Measurements from ENCODE around the gene GLRA3. TPM values are rescaled to one million over a fixed set of nuclear protein-coding genes. Genes with fewer than 3 reads are reported as not detected.

Gene GLRA3
- total and polyA plus RNA-seq, 10 of the 15 experiments (the other 5 are each of a cell fraction or from before 2014, with no cell fraction given) = not detected

DNA sequence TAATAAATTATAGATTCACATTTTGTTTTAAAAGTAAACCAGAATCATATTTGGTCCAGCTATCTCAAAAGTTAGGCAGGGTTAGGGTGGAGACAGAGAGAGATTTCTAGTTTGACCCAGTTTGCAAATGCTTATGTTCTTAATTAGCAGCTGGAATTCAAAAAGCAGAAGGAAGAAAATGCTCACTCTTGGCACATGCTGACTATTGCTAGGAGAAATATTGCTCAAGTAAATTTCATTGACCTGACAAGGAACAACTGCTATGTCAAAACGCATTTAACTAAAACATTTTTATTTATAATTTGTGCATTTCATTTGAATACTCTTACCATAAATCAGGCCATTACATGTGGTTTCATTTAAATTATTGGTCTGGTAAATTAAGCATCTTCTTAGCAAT, 131.8 kb downstream of the GLRA3 start:
- no peaks in the 10 kb centered on the region for H3K27me3 ChIP-seq (replicated peaks in 1 of 2; ENCODE audit: control insufficient read depth in 2 of 2, insufficient read depth in 2 of 2, low read length in 1 of 2)
- no TSS peak for BruUV-seq (replicated peaks)
- H3K9ac ChIP-seq (ENCODE audit: control insufficient read depth, insufficient read depth, low read length) = no peak overlapping the region
- FAIRE-seq (no peak), ATAC-seq (no peak), DNase-seq (ENCODE audit: low read depth, low spot score) (no peak)
- POLR2A ChIA-PET = no interaction called here
- H3K79me2 ChIP-seq (ENCODE audit: control insufficient read depth, insufficient read depth, low read length) = no peaks in the 10 kb centered on the region
- RAD21 ChIA-PET (ENCODE audit: unreplicated experiment) = no interaction called here
- no peak overlapping the region for H2AFZ ChIP-seq (ENCODE audit: control insufficient read depth, low read depth, low read length)
- no peaks in the 10 kb centered on the region for H3K36me3 ChIP-seq (ENCODE audit: control insufficient read depth in 2 of 2, insufficient read depth in 2 of 2, low read length in 1 of 2)
- H3K9me3 ChIP-seq (replicated peaks; ENCODE audit: control insufficient read depth, insufficient read depth, low read length) = no peaks in the 10 kb centered on the region
- H3K27ac ChIP-seq (ENCODE audit: control insufficient read depth, insufficient read depth) = no peak overlapping the region
- no peak overlapping the region for H3K4me3 ChIP-seq
- H4K20me1 ChIP-seq (ENCODE audit: control insufficient read depth, insufficient read depth) = no peaks in the 10 kb centered on the region
- intact Hi-C loops (cut with micrococcal nuclease; ENCODE audit: unreplicated experiment) (no loop called here), in situ Hi-C loops (cut with MboI) (no loop called here)
- SMC1A ChIA-PET (ENCODE audit: uncharacterized antibody, unreplicated experiment) = interaction anchor here (1.1 kb wide), 1 partner anchor 10 kb away, joined by 3 read pairs; no protein-coding TSS in a partner anchor
- 0% methylated on average over 1 of the region's 1 CpG for WGBS (ENCODE audit: insufficient coverage, insufficient replicate concordance, low lambda C conversion rate, missing lambda C conversion rate)
- no peaks in the 10 kb centered on the region for H3K4me1 ChIP-seq (ENCODE audit: control insufficient read depth, insufficient read depth, low read length)
- CTCF ChIA-PET = interaction anchor here (2.4 kb wide), 1 partner anchor 17 kb away, joined by 8 read pairs; no protein-coding TSS in a partner anchor
- H3K4me2 ChIP-seq (ENCODE audit: control insufficient read depth, insufficient read depth) = no peak overlapping the region
- TF ChIP-seq, protein P1, sequence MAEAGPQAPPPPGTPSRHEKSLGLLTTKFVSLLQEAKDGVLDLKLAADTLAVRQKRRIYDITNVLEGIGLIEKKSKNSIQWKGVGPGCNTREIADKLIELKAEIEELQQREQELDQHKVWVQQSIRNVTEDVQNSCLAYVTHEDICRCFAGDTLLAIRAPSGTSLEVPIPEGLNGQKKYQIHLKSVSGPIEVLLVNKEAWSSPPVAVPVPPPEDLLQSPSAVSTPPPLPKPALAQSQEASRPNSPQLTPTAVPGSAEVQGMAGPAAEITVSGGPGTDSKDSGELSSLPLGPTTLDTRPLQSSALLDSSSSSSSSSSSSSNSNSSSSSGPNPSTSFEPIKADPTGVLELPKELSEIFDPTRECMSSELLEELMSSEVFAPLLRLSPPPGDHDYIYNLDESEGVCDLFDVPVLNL (IDR thresholded peaks at IDR 0.05; ENCODE audit: low read depth, low read length) = no peak
- TF ChIP-seq, protein P2, sequence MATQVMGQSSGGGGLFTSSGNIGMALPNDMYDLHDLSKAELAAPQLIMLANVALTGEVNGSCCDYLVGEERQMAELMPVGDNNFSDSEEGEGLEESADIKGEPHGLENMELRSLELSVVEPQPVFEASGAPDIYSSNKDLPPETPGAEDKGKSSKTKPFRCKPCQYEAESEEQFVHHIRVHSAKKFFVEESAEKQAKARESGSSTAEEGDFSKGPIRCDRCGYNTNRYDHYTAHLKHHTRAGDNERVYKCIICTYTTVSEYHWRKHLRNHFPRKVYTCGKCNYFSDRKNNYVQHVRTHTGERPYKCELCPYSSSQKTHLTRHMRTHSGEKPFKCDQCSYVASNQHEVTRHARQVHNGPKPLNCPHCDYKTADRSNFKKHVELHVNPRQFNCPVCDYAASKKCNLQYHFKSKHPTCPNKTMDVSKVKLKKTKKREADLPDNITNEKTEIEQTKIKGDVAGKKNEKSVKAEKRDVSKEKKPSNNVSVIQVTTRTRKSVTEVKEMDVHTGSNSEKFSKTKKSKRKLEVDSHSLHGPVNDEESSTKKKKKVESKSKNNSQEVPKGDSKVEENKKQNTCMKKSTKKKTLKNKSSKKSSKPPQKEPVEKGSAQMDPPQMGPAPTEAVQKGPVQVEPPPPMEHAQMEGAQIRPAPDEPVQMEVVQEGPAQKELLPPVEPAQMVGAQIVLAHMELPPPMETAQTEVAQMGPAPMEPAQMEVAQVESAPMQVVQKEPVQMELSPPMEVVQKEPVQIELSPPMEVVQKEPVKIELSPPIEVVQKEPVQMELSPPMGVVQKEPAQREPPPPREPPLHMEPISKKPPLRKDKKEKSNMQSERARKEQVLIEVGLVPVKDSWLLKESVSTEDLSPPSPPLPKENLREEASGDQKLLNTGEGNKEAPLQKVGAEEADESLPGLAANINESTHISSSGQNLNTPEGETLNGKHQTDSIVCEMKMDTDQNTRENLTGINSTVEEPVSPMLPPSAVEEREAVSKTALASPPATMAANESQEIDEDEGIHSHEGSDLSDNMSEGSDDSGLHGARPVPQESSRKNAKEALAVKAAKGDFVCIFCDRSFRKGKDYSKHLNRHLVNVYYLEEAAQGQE (IDR thresholded peaks at IDR 0.05; ENCODE audit: low read depth, low read length) = no peak
- no peak for TF ChIP-seq HDAC2 (IDR thresholded peaks at IDR 0.05)
- TF ChIP-seq ZNF274 (IDR thresholded peaks at IDR 0.05; ENCODE audit: insufficient read depth, insufficient read length) = no peak
- no peak for TF ChIP-seq ETV6 (conservative IDR thresholded peaks at IDR 0.05 in 1 of 2, IDR thresholded peaks at IDR 0.05 in 1 of 2; ENCODE audit: borderline replicate concordance in 1 of 2, low read depth in 1 of 2)
- TF ChIP-seq MYB (IDR thresholded peaks at IDR 0.05; ENCODE audit: borderline replicate concordance, low read depth, low read length) = no peak
- TF ChIP-seq, protein P3, sequence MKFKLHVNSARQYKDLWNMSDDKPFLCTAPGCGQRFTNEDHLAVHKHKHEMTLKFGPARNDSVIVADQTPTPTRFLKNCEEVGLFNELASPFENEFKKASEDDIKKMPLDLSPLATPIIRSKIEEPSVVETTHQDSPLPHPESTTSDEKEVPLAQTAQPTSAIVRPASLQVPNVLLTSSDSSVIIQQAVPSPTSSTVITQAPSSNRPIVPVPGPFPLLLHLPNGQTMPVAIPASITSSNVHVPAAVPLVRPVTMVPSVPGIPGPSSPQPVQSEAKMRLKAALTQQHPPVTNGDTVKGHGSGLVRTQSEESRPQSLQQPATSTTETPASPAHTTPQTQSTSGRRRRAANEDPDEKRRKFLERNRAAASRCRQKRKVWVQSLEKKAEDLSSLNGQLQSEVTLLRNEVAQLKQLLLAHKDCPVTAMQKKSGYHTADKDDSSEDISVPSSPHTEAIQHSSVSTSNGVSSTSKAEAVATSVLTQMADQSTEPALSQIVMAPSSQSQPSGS (IDR thresholded peaks at IDR 0.05; ENCODE audit: low read length) = no peak
- TF ChIP-seq NFXL1 (IDR thresholded peaks at IDR 0.05; ENCODE audit: borderline replicate concordance) = no peak
- TF ChIP-seq, protein P4, sequence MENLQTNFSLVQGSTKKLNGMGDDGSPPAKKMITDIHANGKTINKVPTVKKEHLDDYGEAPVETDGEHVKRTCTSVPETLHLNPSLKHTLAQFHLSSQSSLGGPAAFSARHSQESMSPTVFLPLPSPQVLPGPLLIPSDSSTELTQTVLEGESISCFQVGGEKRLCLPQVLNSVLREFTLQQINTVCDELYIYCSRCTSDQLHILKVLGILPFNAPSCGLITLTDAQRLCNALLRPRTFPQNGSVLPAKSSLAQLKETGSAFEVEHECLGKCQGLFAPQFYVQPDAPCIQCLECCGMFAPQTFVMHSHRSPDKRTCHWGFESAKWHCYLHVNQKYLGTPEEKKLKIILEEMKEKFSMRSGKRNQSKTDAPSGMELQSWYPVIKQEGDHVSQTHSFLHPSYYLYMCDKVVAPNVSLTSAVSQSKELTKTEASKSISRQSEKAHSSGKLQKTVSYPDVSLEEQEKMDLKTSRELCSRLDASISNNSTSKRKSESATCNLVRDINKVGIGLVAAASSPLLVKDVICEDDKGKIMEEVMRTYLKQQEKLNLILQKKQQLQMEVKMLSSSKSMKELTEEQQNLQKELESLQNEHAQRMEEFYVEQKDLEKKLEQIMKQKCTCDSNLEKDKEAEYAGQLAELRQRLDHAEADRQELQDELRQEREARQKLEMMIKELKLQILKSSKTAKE (IDR thresholded peaks at IDR 0.05; ENCODE audit: low read depth, poor library complexity, severe bottlenecking) = no peak
- TF ChIP-seq EZH2 (IDR thresholded peaks at IDR 0.05; ENCODE audit: borderline replicate concordance, control insufficient read depth, low read depth, low read length) = no peak
- TF ChIP-seq GABPA (IDR thresholded peaks at IDR 0.05; ENCODE audit: low read depth) = no peak
- no peak for TF ChIP-seq ATF7 (IDR thresholded peaks at IDR 0.05; ENCODE audit: low read depth)
- TF ChIP-seq CEBPB (IDR thresholded peaks at IDR 0.05; ENCODE audit: borderline replicate concordance in 1 of 2, low read depth in 2 of 2, low read length in 2 of 2) = no peak
- no peak for TF ChIP-seq RFX5 (IDR thresholded peaks at IDR 0.05; ENCODE audit: low read depth, low read length)
- no peak for TF ChIP-seq PML (IDR thresholded peaks at IDR 0.05; ENCODE audit: low read length)
- TF ChIP-seq RELA (IDR thresholded peaks at IDR 0.05; ENCODE audit: borderline replicate concordance, partially characterized antibody) = no peak
